Naive thymus-derived CD8-positive, alpha-beta T cell (primary cell): ENCODE results near the gene HOXA10. TPM values are rescaled to one million over a fixed set of nuclear protein-coding genes. Genes with fewer than 3 reads are reported as not detected.

Experiments
- ATAC-seq, 2 donors: fragments of 150-1000 bp; cut with Tn5 transposase in 1 of 2; sonication (Bioruptor Pico), chemical (Tn5 transposase) in 1 of 2; 1 replicate in 1 of 2; 2 replicates in 1 of 2; pipeline ENCODE4 v1.10.0; 2021; ENCODE audit warnings: mild to moderate bottlenecking in 2 of 2, moderate library complexity in 2 of 2
- POLR2A ChIA-PET: fragments of 350-600 bp; sonication (Branson Sonifier 250); formaldehyde crosslinking; loops from one replicate; lab custom pipeline; 2021; ENCODE audit warnings: antibody characterized with exemption; lab: Charles Lee
- DNase-seq, 10 donors: peaks; one replicate each; pipeline versions ENCODE4 v3.0.0 to v3.0.0-alpha.2; 2020 to 2022
- H3K27ac Mint-ChIP-seq, 10 donors: one replicate each; pipeline ENCODE4 v1.8.0; 2020 to 2022; ENCODE audit warnings: mild to moderate bottlenecking in 10 of 10, mixed read lengths in 10 of 10, moderate library complexity in 4 of 10, inconsistent platforms in 1 of 10
- H3K27me3 Mint-ChIP-seq, 5 donors: one replicate each; pipeline ENCODE4 v1.8.0; 2021 to 2022; ENCODE audit warnings: mixed read lengths in 5 of 5
- H3K36me3 Mint-ChIP-seq, 3 donors: one replicate each; pipeline ENCODE4 v1.8.0; 2020 to 2022; ENCODE audit warnings: mixed read lengths in 3 of 3, mild to moderate bottlenecking in 2 of 3, inconsistent platforms in 1 of 3
- H3K4me1 Mint-ChIP-seq, 4 donors: one replicate each; pipeline ENCODE4 v1.8.0; 2021 to 2022; ENCODE audit warnings: mixed read lengths in 4 of 4
- H3K4me3 Mint-ChIP-seq, 10 donors: one replicate each; pipeline ENCODE4 v1.8.0; 2020 to 2022; ENCODE audit warnings: mild to moderate bottlenecking in 10 of 10, mixed read lengths in 10 of 10, moderate library complexity in 6 of 10, inconsistent platforms in 1 of 10
- H3K9me3 Mint-ChIP-seq, 9 donors: one replicate each; pipeline ENCODE4 v1.8.0; 2020 to 2022; ENCODE audit warnings: mixed read lengths in 9 of 9, mild to moderate bottlenecking in 3 of 9, inconsistent platforms in 1 of 9, moderate library complexity in 1 of 9
- polyA plus RNA-seq, 3 donors: library from polyadenylated mRNA; unstranded; fragments of 300-500 nt; fragmentation: Illumina TruSeq; gene quantifications; one replicate each; pipeline ENCODE4 v1.2.3, GENCODE V29; 2021
- total RNA-seq, 8 experiments: library from RNA in 2 of 8; stranded (reverse) in 2 of 8; gene quantifications; one replicate each; pipeline ENCODE4 v1.2.3 and lab custom pipeline; 2021 to 2026

HOXA10 gene
- total and polyA plus RNA-seq, 5 experiments from 2014 or later: 0.19 TPM; not detected in 4

- Mint-ChIP-seq H3K27ac (no peak overlapping the region), H3K4me3 (peak overlapping the region in 1 of 10 donors; percentile 6), H3K9me3 (peaks cover 0 to 2% (median 0%) of the 10 kb centered on the region in 9 donors), H3K36me3 (peaks cover 1 to 4% (median 3%) of the 10 kb centered on the region in 3 donors), H3K27me3 (peaks cover 46 to 96% (median 68%) of the 10 kb centered on the region in 5 donors), H3K4me1 (peaks cover 21 to 40% (median 33%) of the 10 kb centered on the region in 4 donors)
- DNase-seq (peak in 1 of 10 donors; percentile 14), ATAC-seq (no peak)
- POLR2A ChIA-PET: interaction anchor here (0.5 to 2.4 kb wide), 3 partner anchors 8 to 1319 kb away, joined by 3 to 9 read pairs (median 9); partner anchors contain the start of gene HOXA10
Observed at GRCh38 chr7:27181795-27182275, 7.7 kb upstream of the HOXA10 start.

- Mint-ChIP-seq H3K36me3 (peaks cover 0 to 4% (median 1%) of the 10 kb centered on the region in 3 donors), H3K4me3 (peak overlapping the region in 1 of 10 donors; percentile 50), H3K9me3 (peaks cover 0 to 2% (median 0%) of the 10 kb centered on the region in 9 donors), H3K4me1 (peaks cover 15 to 32% (median 26%) of the 10 kb centered on the region in 4 donors), H3K27me3 (peaks cover 39 to 96% (median 66%) of the 10 kb centered on the region in 5 donors), H3K27ac (no peak overlapping the region)
- DNase-seq (peak in 2 of 10 donors; percentile 2 to 13), ATAC-seq (no peak)
- POLR2A ChIA-PET: no interaction called here
Observed at GRCh38 chr7:27180431-27181420, 6.6 kb upstream of the HOXA10 start.

- Mint-ChIP-seq H3K4me1 (peaks cover 10 to 24% (median 19%) of the 10 kb centered on the region in 4 donors), H3K27ac (peak overlapping the region in 1 of 10 donors; percentile 87), H3K27me3 (peaks cover 41 to 96% (median 65%) of the 10 kb centered on the region in 5 donors), H3K36me3 (peaks cover 0 to 4% (median 1%) of the 10 kb centered on the region in 3 donors), H3K4me3 (peak overlapping the region in 9 of 10 donors; percentile 18 to 88 (median 70)), H3K9me3 (no peaks in the 10 kb centered on the region)
- ATAC-seq (peak; percentile 76 to 80), DNase-seq (peak in 8 of 10 donors; percentile 40 to 75 (median 59))
- POLR2A ChIA-PET: interaction anchor here (0.8 kb wide), 1 partner anchor 8 kb away, joined by 3 read pairs; no protein-coding TSS in a partner anchor
Observed at GRCh38 chr7:27179503-27180430, 5.6 kb upstream of the HOXA10 start.

- Mint-ChIP-seq H3K27ac (no peak overlapping the region), H3K36me3 (peaks cover 0 to 4% (median 1%) of the 10 kb centered on the region in 3 donors)
- POLR2A ChIA-PET: interaction anchor here (0.8 kb wide), 1 partner anchor 9 kb away, joined by 3 read pairs; no protein-coding TSS in a partner anchor
Observed at GRCh38 chr7:27179030-27179429, 4.9 kb upstream of the HOXA10 start.

GRCh38 chr7:27178366-27178765 is 4.2 kb upstream of the HOXA10 start:
- Mint-ChIP-seq H3K4me1 (peaks cover 7 to 15% (median 12%) of the 10 kb centered on the region in 4 donors), H3K36me3 (peaks cover 0 to 4% (median 1%) of the 10 kb centered on the region in 3 donors), H3K4me3 (no peak overlapping the region), H3K27ac (no peak overlapping the region), H3K27me3 (peaks cover 38 to 88% (median 61%) of the 10 kb centered on the region in 5 donors), H3K9me3 (no peaks in the 10 kb centered on the region)
- POLR2A ChIA-PET: no interaction called here
- ATAC-seq (no peak), DNase-seq (no peak)

More at GRCh38 chr7:27179030-27179429, 4.9 kb upstream of the HOXA10 start:
- DNase-seq (peak in 1 of 10 donors; percentile 6), ATAC-seq (no peak)
- H3K9me3 Mint-ChIP-seq: no peaks in the 10 kb centered on the region
- H3K27me3 Mint-ChIP-seq: peaks cover 38 to 95% (median 65%) of the 10 kb centered on the region in 5 donors
- peak overlapping the region in 3 of 10 donors; percentile 8 to 72 (median 72) for H3K4me3 Mint-ChIP-seq
- peaks cover 7 to 21% (median 15%) of the 10 kb centered on the region in 4 donors for H3K4me1 Mint-ChIP-seq

GRCh38 chr7:27177795-27178320 is 3.7 kb upstream of the HOXA10 start:
- POLR2A ChIA-PET: no interaction called here

GRCh38 chr7:27176962-27177794 is 3.1 kb upstream of the HOXA10 start:
- DNase-seq (peak in 2 of 10 donors; percentile 1 to 12), ATAC-seq (no peak)
- POLR2A ChIA-PET: no interaction called here
- Mint-ChIP-seq H3K27ac (no peak overlapping the region), H3K4me3 (no peak overlapping the region), H3K9me3 (no peaks in the 10 kb centered on the region), H3K4me1 (peaks cover 8 to 17% (median 15%) of the 10 kb centered on the region in 4 donors), H3K36me3 (peaks cover 0 to 7% (median 1%) of the 10 kb centered on the region in 3 donors), H3K27me3 (peaks cover 38 to 83% (median 57%) of the 10 kb centered on the region in 5 donors)

More at GRCh38 chr7:27177795-27178320, 3.7 kb upstream of the HOXA10 start:
- peaks cover 38 to 83% (median 58%) of the 10 kb centered on the region in 5 donors for H3K27me3 Mint-ChIP-seq
- H3K27ac Mint-ChIP-seq: no peak overlapping the region
- H3K9me3 Mint-ChIP-seq: no peaks in the 10 kb centered on the region
- no peak overlapping the region for H3K4me3 Mint-ChIP-seq
- peaks cover 0 to 4% (median 1%) of the 10 kb centered on the region in 3 donors for H3K36me3 Mint-ChIP-seq
- ATAC-seq: no peak
- no peak for DNase-seq
- peaks cover 7 to 15% (median 12%) of the 10 kb centered on the region in 4 donors for H3K4me1 Mint-ChIP-seq

GRCh38 chr7:27176524-27176845 is 2.4 kb upstream of the HOXA10 start:
- POLR2A ChIA-PET: no interaction called here
- no peak overlapping the region for H3K4me3 Mint-ChIP-seq
- no peak overlapping the region for H3K27ac Mint-ChIP-seq
- ATAC-seq (no peak), DNase-seq (peak in 1 of 10 donors; percentile 8)
- H3K4me1 Mint-ChIP-seq: peaks cover 13 to 24% (median 22%) of the 10 kb centered on the region in 4 donors
- peaks cover 1 to 11% (median 3%) of the 10 kb centered on the region in 3 donors for H3K36me3 Mint-ChIP-seq
- peaks cover 43 to 87% (median 61%) of the 10 kb centered on the region in 5 donors for H3K27me3 Mint-ChIP-seq
- H3K9me3 Mint-ChIP-seq: peaks cover 0 to 3% (median 0%) of the 10 kb centered on the region in 9 donors

GRCh38 chr7:27175626-27176523 is 1.8 kb upstream of the HOXA10 start:
- POLR2A ChIA-PET: interaction anchor here (2.5 kb wide), 1 partner anchor 9 kb away, joined by 12 read pairs; the partner anchor contains the start of gene HOXA11
- H3K27me3 Mint-ChIP-seq: peaks cover 46 to 87% (median 64%) of the 10 kb centered on the region in 5 donors
- H3K27ac Mint-ChIP-seq: no peak overlapping the region
- ATAC-seq (no peak), DNase-seq (peak in 1 of 10 donors; percentile 2)
- peaks cover 0 to 3% (median 0%) of the 10 kb centered on the region in 9 donors for H3K9me3 Mint-ChIP-seq
- H3K36me3 Mint-ChIP-seq: peaks cover 1 to 11% (median 3%) of the 10 kb centered on the region in 3 donors
- H3K4me1 Mint-ChIP-seq: peaks cover 13 to 27% (median 24%) of the 10 kb centered on the region in 4 donors
- H3K4me3 Mint-ChIP-seq: no peak overlapping the region
